OCI-LY7 (cell line): ENCODE results near the gene CAPN5. TPM values are rescaled to one million over a fixed set of nuclear protein-coding genes. Genes with fewer than 3 reads are reported as not detected.

ENCODE experiments used
- BruUV-seq: library from RNA; stranded (reverse); fragments of 400-500 nt; replicated peaks from 2 replicates; lab custom pipeline; 2021; lab: Mats Ljungman, UMichigan
- CTCF ChIA-PET: fragments of 300-600 bp; sonication (Branson Sonifier 250); formaldehyde crosslinking; loops from one replicate; lab custom pipeline; 2022; ENCODE audit warnings: antibody characterized with exemption; ENCODE audit not compliant: unreplicated experiment; lab: Charles Lee
- POLR2A ChIA-PET: fragments of 300-600 bp; sonication (Branson Sonifier 250); formaldehyde crosslinking; loops from one replicate; lab custom pipeline; 2022; ENCODE audit warnings: antibody characterized with exemption; lab: Charles Lee
- DNase-seq: peaks from one replicate; pipeline ENCODE4 v3.0.0-alpha.2; 2015; ENCODE audit warnings: low spot score
- H2AFZ ChIP-seq: fragments of 200-600 bp; sonication (generic), shearing (Covaris generic); 2 replicates; pipeline ENCODE4 v1.6.1; 2014; ENCODE audit warnings: mild to moderate bottlenecking, antibody characterized with exemption, low read length, moderate library complexity
- H3K27ac ChIP-seq: fragments of 200-600 bp; sonication (generic); 2 replicates; pipeline ENCODE4 v1.5.1; 2014; ENCODE audit warnings: mixed run types, low read depth, mild to moderate bottlenecking, moderate library complexity, low read length, inconsistent platforms; ENCODE audit not compliant: poor library complexity, severe bottlenecking
- H3K36me3 ChIP-seq: fragments of 200-600 bp; sonication (generic); 2 replicates; pipeline ENCODE4 v1.6.1; 2014; ENCODE audit warnings: mild to moderate bottlenecking, antibody characterized with exemption, low read length, moderate library complexity, mixed read lengths; ENCODE audit not compliant: insufficient read depth
- H3K4me1 ChIP-seq: fragments of 200-600 bp; sonication (generic); 2 replicates; pipeline ENCODE4 v1.5.1; 2014; ENCODE audit warnings: mild to moderate bottlenecking, low read length; ENCODE audit not compliant: insufficient read depth, poor library complexity, severe bottlenecking
- H3K4me2 ChIP-seq: fragments of 200-600 bp; sonication (generic); 2 replicates; pipeline ENCODE4 v1.6.1; 2014; ENCODE audit warnings: mild to moderate bottlenecking, low read length
- H3K4me3 ChIP-seq: fragments of 200-600 bp; sonication (generic); 2 replicates; pipeline ENCODE4 v1.5.1; 2014; ENCODE audit warnings: mild to moderate bottlenecking, low read depth, low read length; ENCODE audit not compliant: poor library complexity, severe bottlenecking
- H3K79me2 ChIP-seq: fragments of 200-600 bp; sonication (generic); 2 replicates; pipeline ENCODE4 v1.6.1; 2016; ENCODE audit warnings: low read depth, mild to moderate bottlenecking, low read length, moderate library complexity, mixed read lengths; ENCODE audit not compliant: insufficient read depth
- H3K9me2 ChIP-seq: fragments of 200-600 bp; sonication (generic); 2 replicates; pipeline ENCODE4 v1.6.1; 2016; ENCODE audit warnings: mild to moderate bottlenecking, low read length, mixed read lengths; ENCODE audit not compliant: insufficient read depth
- H3K9me3 ChIP-seq: fragments of 200-600 bp; sonication (generic); 2 replicates; pipeline ENCODE4 v1.6.1; 2014; ENCODE audit warnings: mild to moderate bottlenecking, mixed run types, low read length, mixed read lengths
- H4K20me1 ChIP-seq: fragments of 200-600 bp; sonication (generic); 2 replicates; pipeline ENCODE4 v1.6.1; 2014; ENCODE audit warnings: mild to moderate bottlenecking, antibody characterized with exemption, low read length, moderate library complexity, mixed read lengths; ENCODE audit not compliant: insufficient read depth
- EZH2phosphoT487 ChIP-seq: fragments of 200-600 bp; sonication (generic); IDR thresholded peaks from 2 replicates; pipeline ENCODE4 v1.6.1; 2018; ENCODE audit warnings: low read depth, borderline replicate concordance, mild to moderate bottlenecking, mixed run types, antibody characterized with exemption, low read length, moderate library complexity, mixed read lengths
- intact Hi-C: fragments of 100-400 bp; cut with micrococcal nuclease; formaldehyde crosslinking; loops from one replicate; pipeline ENCODE4 v1.10.0; 2022; ENCODE audit not compliant: unreplicated experiment
- total RNA-seq, 2 experiments: library from RNA; depleted of rRNA in 1 of 2; stranded (reverse); fragments of >200 nt in 1 of 2; shearing (Covaris generic) in 1 of 2; gene quantifications; 2 replicates each; pipeline ENCODE4 v1.2.3, GENCODE V29; 2014 to 2022
- TF ChIP-seq, protein P1 (sequence below): fragments of 200-600 bp; sonication (generic); conservative IDR thresholded peaks from 2 replicates; pipeline ENCODE4 v1.5.1; 2014; ENCODE audit warnings: mild to moderate bottlenecking, antibody characterized with exemption, low read length, moderate library complexity, mixed read lengths

Gene CAPN5
- total RNA-seq, 2 experiments from 2014 or later, result 1.4 to 1.5 TPM

DNA sequence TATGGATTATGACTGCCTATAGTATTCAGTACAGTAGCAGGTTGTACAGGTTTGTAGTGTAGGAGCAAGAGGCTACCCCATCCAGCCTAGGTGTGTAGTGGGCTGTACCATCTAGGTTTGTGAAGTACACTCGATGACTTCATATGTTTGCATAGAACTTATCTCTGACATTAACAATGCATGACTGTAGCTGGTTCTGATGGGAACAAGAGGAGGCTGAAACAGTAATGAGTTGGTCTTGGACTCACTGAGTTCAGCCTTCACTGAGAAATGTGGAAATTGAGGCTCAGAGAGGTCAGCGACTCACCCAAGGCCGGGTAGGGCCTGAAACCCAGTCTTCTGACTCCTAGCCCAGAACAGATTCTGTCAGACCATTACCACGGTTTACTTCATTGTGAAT, 74.3 kb downstream of the CAPN5 start:
- Histone ChIP-seq H3K4me3 (no peak overlapping the region), H3K27ac (no peak overlapping the region), H3K4me1 (no peaks in the 10 kb centered on the region), H3K36me3 (no peaks in the 10 kb centered on the region), H4K20me1 (no peaks in the 10 kb centered on the region), H3K9me3 (no peaks in the 10 kb centered on the region), H3K9me2 (no peaks in the 10 kb centered on the region), H3K4me2 (no peak overlapping the region), H2AFZ (no peak overlapping the region), H3K79me2 (no peaks in the 10 kb centered on the region)
- CTCF ChIA-PET, result no interaction called here
- no peak for DNase-seq
- POLR2A ChIA-PET, result no interaction called here
- no TSS peak for BruUV-seq
- TF ChIP-seq EZH2phosphoT487, result no peak
- TF ChIP-seq, protein P1, sequence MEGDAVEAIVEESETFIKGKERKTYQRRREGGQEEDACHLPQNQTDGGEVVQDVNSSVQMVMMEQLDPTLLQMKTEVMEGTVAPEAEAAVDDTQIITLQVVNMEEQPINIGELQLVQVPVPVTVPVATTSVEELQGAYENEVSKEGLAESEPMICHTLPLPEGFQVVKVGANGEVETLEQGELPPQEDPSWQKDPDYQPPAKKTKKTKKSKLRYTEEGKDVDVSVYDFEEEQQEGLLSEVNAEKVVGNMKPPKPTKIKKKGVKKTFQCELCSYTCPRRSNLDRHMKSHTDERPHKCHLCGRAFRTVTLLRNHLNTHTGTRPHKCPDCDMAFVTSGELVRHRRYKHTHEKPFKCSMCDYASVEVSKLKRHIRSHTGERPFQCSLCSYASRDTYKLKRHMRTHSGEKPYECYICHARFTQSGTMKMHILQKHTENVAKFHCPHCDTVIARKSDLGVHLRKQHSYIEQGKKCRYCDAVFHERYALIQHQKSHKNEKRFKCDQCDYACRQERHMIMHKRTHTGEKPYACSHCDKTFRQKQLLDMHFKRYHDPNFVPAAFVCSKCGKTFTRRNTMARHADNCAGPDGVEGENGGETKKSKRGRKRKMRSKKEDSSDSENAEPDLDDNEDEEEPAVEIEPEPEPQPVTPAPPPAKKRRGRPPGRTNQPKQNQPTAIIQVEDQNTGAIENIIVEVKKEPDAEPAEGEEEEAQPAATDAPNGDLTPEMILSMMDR, result no peak
- intact Hi-C loops, result no loop called here

DNA sequence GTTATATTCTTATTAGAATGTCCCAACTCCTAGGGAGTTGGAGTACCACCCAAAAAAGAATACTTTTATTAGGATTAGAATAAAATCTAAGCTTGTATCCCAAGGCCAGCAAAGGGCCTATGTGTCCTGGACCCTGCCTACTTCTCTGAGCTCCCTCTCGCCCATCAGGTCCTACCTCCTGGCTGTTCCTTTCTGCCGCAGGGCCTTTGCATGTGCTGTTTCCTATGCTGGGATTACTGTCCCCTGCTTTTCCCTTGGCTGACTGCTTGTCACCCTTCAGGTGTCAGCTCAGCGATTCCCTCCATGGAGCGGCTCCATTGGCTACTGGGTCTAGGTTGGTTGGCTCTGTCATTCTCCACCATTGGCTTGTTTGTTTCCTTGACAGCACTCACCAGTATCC, 74.7 kb downstream of the CAPN5 start:
- no peaks in the 10 kb centered on the region for H3K79me2 ChIP-seq

More for the DNA sequence above, 74.7 kb downstream of the CAPN5 start:
- no peaks in the 10 kb centered on the region for H3K9me2 ChIP-seq
- no peak overlapping the region for H3K4me3 ChIP-seq
- no peak for DNase-seq
- no peak overlapping the region for H3K4me2 ChIP-seq
- H3K9me3 ChIP-seq, result no peaks in the 10 kb centered on the region
- H3K4me1 ChIP-seq, result no peaks in the 10 kb centered on the region
- intact Hi-C loops, result no loop called here
- CTCF ChIA-PET, result no interaction called here
- BruUV-seq, result no TSS peak
- H3K27ac ChIP-seq, result no peak overlapping the region
- H2AFZ ChIP-seq, result no peak overlapping the region
- H4K20me1 ChIP-seq, result no peaks in the 10 kb centered on the region
- POLR2A ChIA-PET, result interaction anchor here (0.6 kb wide), 1 partner anchor 329 kb away, joined by 3 read pairs; no protein-coding TSS in a partner anchor
- no peaks in the 10 kb centered on the region for H3K36me3 ChIP-seq
- TF ChIP-seq EZH2phosphoT487, result no peak
- TF ChIP-seq, protein P1, result no peak
